ENCODE measurements around the gene PFAS.

PFAS gene

GRCh38 chr17:8267480-8268147, 18.5 kb downstream of the PFAS start:
- DNase-seq (ENCODE audit: low spot score) (no peak), FAIRE-seq (peak; percentile 85)

- FAIRE-seq: no peak
- DNase-seq (ENCODE audit: low spot score): no peak
These were observed 19.6 kb downstream of the PFAS start for GRCh38 chr17:8268550-8269298.

- FAIRE-seq (no peak), DNase-seq (ENCODE audit: low spot score) (no peak)
These were observed 23.3 kb downstream of the PFAS start for GRCh38 chr17:8272421-8272820.

DNA sequence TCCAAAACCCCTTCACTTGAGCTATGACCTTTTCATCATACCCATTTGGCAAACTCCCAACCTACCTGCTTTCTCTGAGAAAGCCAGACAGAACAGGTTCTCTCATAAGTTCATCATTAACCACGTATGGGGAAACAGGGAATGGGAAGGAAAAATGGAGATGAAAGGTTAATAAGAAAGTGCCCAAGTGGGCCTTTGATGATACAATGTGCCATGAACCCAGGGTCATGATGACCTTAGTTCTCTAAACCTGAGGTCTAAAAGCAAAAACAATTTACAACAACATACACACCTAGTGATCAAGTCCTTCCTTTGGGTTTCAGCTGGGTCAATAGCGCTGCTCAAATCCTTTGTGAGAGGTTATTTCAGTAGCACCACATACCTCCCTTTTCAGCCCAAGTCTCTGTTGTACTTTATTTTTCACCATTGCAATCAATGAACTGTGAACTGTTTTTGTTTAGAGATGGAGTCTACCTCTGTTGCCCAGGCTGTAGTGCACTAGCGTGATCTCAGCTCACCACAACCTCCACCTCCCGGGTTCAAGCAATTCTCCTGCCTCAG, 24.9 kb downstream of the PFAS start:
- DNase-seq (ENCODE audit: low spot score) (no peak), FAIRE-seq (no peak)

DNA sequence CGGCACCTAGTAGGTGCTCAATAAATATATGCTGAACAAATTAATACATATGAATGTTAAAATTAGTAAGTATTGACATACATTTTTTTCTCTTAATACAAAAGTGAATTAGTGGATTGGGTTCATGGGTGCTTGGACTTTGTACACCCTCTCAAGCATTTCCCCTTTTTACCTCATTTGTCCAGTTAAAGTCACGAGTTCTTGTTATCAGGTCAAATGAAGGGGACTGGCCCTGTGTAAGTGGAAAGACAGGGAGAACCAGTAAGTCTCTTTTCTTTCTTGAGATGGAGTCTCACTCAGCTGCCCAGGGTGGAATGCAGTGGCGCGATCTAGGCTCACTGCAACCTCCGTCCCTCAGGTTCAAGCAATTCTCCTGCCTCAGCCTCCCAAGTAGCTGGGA, 25.7 kb downstream of the PFAS start:
- DNase-seq (ENCODE audit: low spot score) (no peak), FAIRE-seq (no peak)

- no peak for DNase-seq (ENCODE audit: low spot score)
- FAIRE-seq: no peak
These were observed 26.6 kb downstream of the PFAS start for GRCh38 chr17:8275421-8276290.

- no peak for DNase-seq (ENCODE audit: low spot score)
- no peak for FAIRE-seq
These were observed 28.2 kb downstream of the PFAS start for GRCh38 chr17:8277317-8277716.

DNA sequence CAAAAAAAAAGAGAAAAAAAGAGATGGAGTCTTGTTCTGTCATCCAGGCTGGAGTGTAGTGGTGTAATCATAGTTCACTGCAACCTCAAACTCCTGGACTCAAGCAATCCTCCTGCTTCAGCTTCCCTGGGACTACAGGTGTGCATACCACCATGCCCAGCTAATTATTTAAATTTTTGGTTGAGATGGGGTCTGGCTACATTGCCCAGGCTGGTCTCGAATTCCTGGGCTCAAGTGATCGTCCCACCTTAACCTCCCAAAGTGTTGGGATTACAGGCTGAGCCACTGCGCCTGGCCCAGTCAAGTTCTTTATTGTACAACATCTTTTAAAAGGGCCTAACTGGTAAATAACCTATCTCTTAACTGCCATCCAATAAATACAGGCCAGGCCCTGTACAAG, 33.3 kb downstream of the PFAS start:
- DNase-seq (ENCODE audit: low spot score): no peak
- FAIRE-seq: no peak

GRCh38 chr17:8283356-8283755, 34.3 kb downstream of the PFAS start:
- no peak for DNase-seq (ENCODE audit: low spot score)
- FAIRE-seq: no peak

DNA sequence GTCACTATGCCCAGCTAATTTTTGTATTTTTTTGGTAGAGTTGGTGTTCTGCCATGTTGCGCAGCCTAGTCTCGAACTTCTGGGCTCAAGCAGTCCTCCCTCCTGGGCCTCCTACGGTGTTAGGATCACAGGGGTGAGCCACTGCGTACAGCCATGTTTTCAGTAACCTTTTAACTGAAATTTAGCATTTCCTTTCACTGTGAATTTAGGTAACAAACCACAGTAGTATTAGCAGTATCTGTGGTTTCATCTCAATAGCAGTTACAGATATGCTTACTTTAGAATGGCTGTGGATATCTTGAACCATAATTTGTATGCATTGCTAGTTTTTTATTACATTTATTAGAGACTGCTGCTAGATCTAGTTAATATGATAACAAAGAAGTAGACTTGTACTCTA, 35.0 kb downstream of the PFAS start:
- DNase-seq (ENCODE audit: low spot score) (no peak), FAIRE-seq (no peak)

- no peak for DNase-seq (ENCODE audit: low spot score)
- FAIRE-seq: no peak
These were observed 36.4 kb downstream of the PFAS start for GRCh38 chr17:8285270-8286181.

DNA sequence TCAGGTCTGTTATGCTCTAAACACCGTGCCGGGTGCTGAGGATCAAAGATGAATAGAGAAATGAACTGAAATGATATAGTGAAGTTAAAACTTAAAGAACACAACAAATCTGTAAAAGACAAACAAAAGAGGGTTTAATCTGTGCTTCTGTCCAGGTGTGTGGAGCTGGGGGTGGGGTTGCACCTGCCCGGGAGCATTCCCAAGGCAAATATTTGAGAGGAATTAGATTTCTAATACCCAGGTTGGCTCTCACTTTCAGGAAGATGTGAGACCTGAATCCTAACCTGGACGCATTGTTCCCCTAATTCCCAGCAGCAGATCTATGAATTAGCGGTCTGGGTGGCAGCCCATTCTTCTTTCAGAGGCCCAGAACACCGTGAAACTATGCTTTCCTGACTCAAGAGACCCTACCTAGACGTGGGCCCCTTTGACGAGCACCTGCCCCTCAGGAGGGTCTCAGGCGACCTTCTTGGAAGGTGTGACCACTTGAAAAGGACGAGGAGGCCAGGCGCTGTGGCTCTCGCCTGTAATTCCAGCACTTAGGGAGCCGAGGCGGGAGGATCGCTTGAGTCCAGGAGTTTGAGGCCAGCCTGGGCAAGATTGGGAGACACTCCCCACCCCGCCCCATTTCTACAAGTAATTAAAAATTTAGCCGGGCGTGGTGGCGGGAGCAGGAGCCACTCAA, 38.7 kb downstream of the PFAS start:
- no peak for FAIRE-seq

GRCh38 chr17:8288336-8289102, 39.4 kb downstream of the PFAS start, which contains the start of gene RANGRF:
RANGRF (plus strand) TSS chr17:8288670; CDS start chr17:8288789, 119 bp downstream.
- FAIRE-seq: peak; percentile 8
- peak; percentile 47 for DNase-seq (ENCODE audit: low spot score)

More for the DNA sequence above, 38.7 kb downstream of the PFAS start:
- DNase-seq (ENCODE audit: low spot score): no peak

GRCh38 chr17:8289103-8289397, 40.0 kb downstream of the PFAS start:
- no peak for DNase-seq (ENCODE audit: low spot score)
- no peak for FAIRE-seq

GRCh38 chr17:8290043-8290442, 41.0 kb downstream of the PFAS start:
- DNase-seq (ENCODE audit: low spot score) (no peak), FAIRE-seq (no peak)

GRCh38 chr17:8292639-8293395, 43.7 kb downstream of the PFAS start:
- FAIRE-seq (no peak), DNase-seq (ENCODE audit: low spot score) (no peak)

DNA sequence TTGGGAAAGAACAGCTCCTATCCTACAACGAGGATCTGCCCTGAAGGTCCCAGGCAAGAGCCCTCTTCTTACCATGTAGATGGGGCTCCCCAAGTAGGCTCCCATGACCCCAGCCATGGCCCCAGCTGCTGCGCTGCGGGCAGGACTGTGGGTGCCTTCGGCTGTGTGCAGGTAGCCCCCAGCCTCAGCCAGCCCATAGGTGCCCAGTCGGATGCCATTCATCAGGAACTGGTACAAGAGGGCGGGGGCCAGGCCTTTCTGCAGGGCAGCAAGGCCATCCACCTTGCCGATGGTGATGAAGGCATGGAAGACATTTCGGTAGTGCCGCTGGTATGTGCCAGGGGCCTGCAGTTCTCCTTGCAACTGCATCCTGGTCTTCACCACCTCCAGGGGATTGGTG, 45.3 kb downstream of the PFAS start:
- no peak for FAIRE-seq
- DNase-seq (ENCODE audit: low spot score): no peak

- FAIRE-seq: no peak
- no peak for DNase-seq (ENCODE audit: low spot score)
These were observed 45.8 kb downstream of the PFAS start for GRCh38 chr17:8294814-8295316.

- DNase-seq (ENCODE audit: low spot score) (no peak), FAIRE-seq (no peak)
These were observed 51.1 kb downstream of the PFAS start for GRCh38 chr17:8300226-8300625.

All from RCC 7860 (cell line).